Adrenal gland (tissue), 5 donors: ENCODE data around the gene SPATA12.

ENCODE experiments used
- CTCF ChIP-seq, 6 experiments: fragments of 450-650 bp in 4 of 6; fragments of 200-600 bp in 2 of 6; sonication (generic) in 1 of 6; IDR thresholded peaks; 1 replicate in 5 of 6; 2 replicates in 1 of 6; pipeline versions ENCODE4 v1.5.1 to v1.8.0; 2016 to 2021; ENCODE audit warnings: antibody characterized with exemption in 6 of 6, mild to moderate bottlenecking in 2 of 6, moderate library complexity in 1 of 6
- POLR2A ChIP-seq, 2 donors: fragments of 450-650 bp; IDR thresholded peaks; one replicate each; pipeline ENCODE4 v1.6.1; 2017; ENCODE audit warnings: antibody characterized with exemption in 2 of 2, mild to moderate bottlenecking in 2 of 2, moderate library complexity in 1 of 2
- donor health status: DM: no; HTN: no; CAD: no.

GRCh38 chr3:57066471-57066870 is 6.0 kb downstream of the SPATA12 start:
- TF ChIP-seq CTCF (IDR thresholded peaks at IDR 0.05) (no peak), POLR2A (IDR thresholded peaks at IDR 0.05) (no peak)
